HCT116 (cell line): ENCODE measurements around the gene TMEM223. TPM values are rescaled to one million over a fixed set of nuclear protein-coding genes. Genes with fewer than 3 reads are reported as not detected.

ENCODE experiments used
- ATAC-seq: fragments of 200-7000 bp; cut with Tn5 transposase; 2 replicates; pipeline ENCODE4 v1.9.1; 2020; ENCODE audit warnings: mild to moderate bottlenecking, moderate library complexity
- BruUV-seq: library from RNA; stranded (reverse); fragments of 400-500 nt; replicated peaks from 2 replicates; lab custom pipeline; 2021; lab: Mats Ljungman, UMichigan
- CTCF ChIA-PET: fragments of 300-600 bp; sonication (Branson Sonifier 250); formaldehyde crosslinking; loops from one replicate; lab custom pipeline; 2021; ENCODE audit warnings: antibody characterized with exemption; lab: Charles Lee
- POLR2A ChIA-PET: fragments of 300-600, 350-600 bp; sonication (Branson Sonifier 250); formaldehyde crosslinking; loops from one replicate; lab custom pipeline; 2021; ENCODE audit warnings: antibody characterized with exemption; lab: Charles Lee
- RAD21 ChIA-PET, 2 experiments: fragments of 300-600 bp; sonication (Branson Sonifier 250); formaldehyde crosslinking; loops; one replicate each; lab custom pipeline; 2023; ENCODE audit warnings: low total read pairs in 2 of 2; ENCODE audit not compliant: uncharacterized antibody in 2 of 2, unreplicated experiment in 2 of 2, low non-redundant PET in 1 of 2; lab: Charles Lee
- DNase-seq: peaks from one replicate; pipeline ENCODE4 v3.0.0-alpha.2; 2010; ENCODE audit warnings: low read depth, low spot score
- H2AFZ ChIP-seq: fragments of 200-600 bp; shearing (Covaris generic), sonication (generic); 2 replicates; pipeline ENCODE4 v1.6.1; 2017; ENCODE audit warnings: low read depth, mixed run types, mixed read lengths, antibody characterized with exemption, low read length; ENCODE audit not compliant: poor library complexity, severe bottlenecking
- H3K27ac ChIP-seq: 2 replicates; pipeline ENCODE4 v1.5.1; 2012; ENCODE audit warnings: low read depth, low read length
- H3K27me3 ChIP-seq: fragments of 200-600 bp; sonication (generic); 2 replicates; pipeline ENCODE4 v1.6.1; 2016; ENCODE audit warnings: mixed run types, low read length, mixed read lengths; ENCODE audit not compliant: insufficient read depth
- H3K36me3 ChIP-seq, 2 experiments: fragments of 200-500 bp in 1 of 2; fragments of 200-600 bp in 1 of 2; sonication (Bioruptor generic) in 1 of 2; sonication (generic) in 1 of 2; 2 replicates each; pipeline versions ENCODE4 v1.5.1 to v1.6.1; 2014 to 2016; ENCODE audit warnings: low read length in 2 of 2, inconsistent platforms in 1 of 2, mixed read lengths in 1 of 2, mixed run types in 1 of 2; ENCODE audit not compliant: insufficient read depth in 2 of 2, control insufficient read depth in 1 of 2
- H3K4me1 ChIP-seq, 2 experiments: fragments of 200-600 bp in 1 of 2; sonication (generic) in 1 of 2; 2 replicates each; pipeline versions ENCODE4 v1.5.1 to v1.6.1; 2012 to 2017; ENCODE audit warnings: low read length in 2 of 2, inconsistent platforms in 1 of 2, mild to moderate bottlenecking in 1 of 2, mixed read lengths in 1 of 2, mixed run types in 1 of 2, moderate library complexity in 1 of 2; ENCODE audit not compliant: insufficient read depth in 2 of 2, control insufficient read depth in 1 of 2
- H3K4me2 ChIP-seq: fragments of 200-600 bp; sonication (generic); 2 replicates; pipeline ENCODE4 v1.6.1; 2017; ENCODE audit warnings: mixed run types, low read length, mixed read lengths
- H3K4me3 ChIP-seq, 2 experiments: fragments of 200-600 bp in 1 of 2; sonication (generic) in 1 of 2; replicated peaks in 1 of 2; 2 replicates each; pipeline ENCODE4 v1.5.1; 2011 to 2016; ENCODE audit warnings: low read length in 2 of 2, control low read depth in 1 of 2, low read depth in 1 of 2, mild to moderate bottlenecking in 1 of 2, mixed read lengths in 1 of 2, mixed run types in 1 of 2
- H3K79me2 ChIP-seq: fragments of 200-600 bp; sonication (generic); 2 replicates; pipeline ENCODE4 v1.6.1; 2017; ENCODE audit warnings: mild to moderate bottlenecking, mixed run types, low read length, moderate library complexity, mixed read lengths; ENCODE audit not compliant: insufficient read depth
- H3K9ac ChIP-seq: fragments of 200-600 bp; sonication (generic); 2 replicates; pipeline ENCODE4 v1.6.1; 2016; ENCODE audit warnings: low read length, mixed read lengths
- H3K9me2 ChIP-seq: fragments of 200-600 bp; sonication (generic), shearing (Covaris generic); 2 replicates; pipeline ENCODE4 v1.6.1; 2017; ENCODE audit warnings: mixed run types, mild to moderate bottlenecking, moderate library complexity; ENCODE audit not compliant: insufficient read depth
- H3K9me3 ChIP-seq, 2 experiments: fragments of 200-500 bp in 1 of 2; fragments of 200-600 bp in 1 of 2; sonication (Bioruptor generic) in 1 of 2; sonication (generic) in 1 of 2; 2 replicates each; pipeline ENCODE4 v1.6.1; 2014 to 2017; ENCODE audit warnings: low read length in 2 of 2, mixed read lengths in 2 of 2, inconsistent platforms in 1 of 2, low read depth in 1 of 2, mild to moderate bottlenecking in 1 of 2, mixed run types in 1 of 2, moderate library complexity in 1 of 2; ENCODE audit not compliant: control insufficient read depth in 1 of 2, insufficient read depth in 1 of 2
- H4K20me1 ChIP-seq: fragments of 200-600 bp; sonication (generic), shearing (Covaris generic); 2 replicates; pipeline ENCODE4 v1.6.1; 2017; ENCODE audit warnings: mixed run types, mild to moderate bottlenecking, moderate library complexity; ENCODE audit not compliant: insufficient read depth
- ELF1 ChIP-seq: IDR thresholded peaks from 2 replicates; pipeline ENCODE4 v1.6.1; 2012; ENCODE audit warnings: low read depth, borderline replicate concordance
- EZH2phosphoT487 ChIP-seq: fragments of 200-600 bp; IDR thresholded peaks from 2 replicates; pipeline ENCODE4 v1.6.1; 2018; ENCODE audit warnings: antibody characterized with exemption, borderline replicate concordance
- JUND ChIP-seq: IDR thresholded peaks from 2 replicates; pipeline ENCODE4 v1.6.1; 2012
- POLR2A ChIP-seq: IDR thresholded peaks from 2 replicates; pipeline ENCODE4 v1.7.0; 2011; ENCODE audit warnings: borderline replicate concordance; ENCODE audit not compliant: insufficient read depth, insufficient read length; ENCODE audit errors: extremely low read depth
- POLR2AphosphoS5 ChIP-seq: IDR thresholded peaks from 2 replicates; pipeline ENCODE4 v1.6.1; 2011; ENCODE audit warnings: mild to moderate bottlenecking, low read depth, low read length, moderate library complexity
- TCF7L2 ChIP-seq: IDR thresholded peaks from 2 replicates; pipeline ENCODE4 v1.7.0; 2011; ENCODE audit warnings: borderline replicate concordance, inconsistent platforms; ENCODE audit not compliant: insufficient read depth, insufficient read length; ENCODE audit errors: extremely low read depth
- YY1 ChIP-seq: IDR thresholded peaks from 2 replicates; pipeline ENCODE4 v1.6.1; 2011; ENCODE audit warnings: low read length, low read depth, moderate library complexity, mild to moderate bottlenecking; ENCODE audit not compliant: insufficient replicate concordance; ENCODE audit errors: extremely low read depth
- ZBTB33 ChIP-seq: IDR thresholded peaks from 2 replicates; pipeline ENCODE4 v1.6.1; 2011; ENCODE audit warnings: mild to moderate bottlenecking, low read length, moderate library complexity; ENCODE audit not compliant: insufficient replicate concordance; ENCODE audit errors: extremely low read depth
- ZFX ChIP-seq: fragments of 450-650 bp; IDR thresholded peaks from 2 replicates; pipeline ENCODE4 v1.6.1; 2017
- intact Hi-C: fragments of 100-400 bp; cut with micrococcal nuclease; formaldehyde crosslinking; loops from 2 replicates; pipeline ENCODE4 v1.10.0; 2022
- total RNA-seq: library from RNA; stranded (reverse); gene quantifications from one replicate; pipeline ENCODE4 v1.2.1, GENCODE V29; 2021; ENCODE audit not compliant: unreplicated experiment

The TMEM223 gene
- total RNA-seq, 1 experiment from 2014 or later = 18.4 TPM

- Histone ChIP-seq H2AFZ (no peak within 1 kb of the TSS), H3K4me3 (peak within 1 kb of the TSS; percentile 82 to 87), H3K79me2 (peaks cover 52% of the 10 kb centered on the region), H3K27me3 (no peaks in the 10 kb centered on the region), H3K27ac (peak within 1 kb of the TSS; percentile 94), H3K9ac (peak within 1 kb of the TSS; percentile 98), H3K9me3 (no peaks in the 10 kb centered on the region), H4K20me1 (no peaks in the 10 kb centered on the region), H3K4me1 (peaks cover 8 to 36% of the 10 kb centered on the region in 2 experiments; a peak in 3 of 4 replicates), H3K4me2 (peak within 1 kb of the TSS; percentile 92), H3K36me3 (peaks cover 10 to 32% of the 10 kb centered on the region in 2 experiments), H3K9me2 (no peaks in the 10 kb centered on the region)
- ATAC-seq (peak; percentile 39), DNase-seq (peak; percentile 80)
- TF ChIP-seq ELF1 (no peak), EZH2phosphoT487 (no peak), ZFX (peak; percentile 47; the same call in 1 of the 2 replicates), POLR2A (peak; percentile 93), YY1 (peak; percentile 96), ZBTB33 (peak; percentile 4), TCF7L2 (peak; percentile 76), POLR2AphosphoS5 (peak; percentile 95), JUND (no peak)
- intact Hi-C loops = no loop called here
- ChIA-PET POLR2A (interaction anchor here (0.9 to 3.4 kb wide), 17 partner anchors 7 to 248 kb away, joined by 3 to 343 read pairs (median 28); partner anchors contain the start of genes C11orf98, CSKMT, HNRNPUL2 and NXF1), CTCF (interaction anchor here (2.9 kb wide), 1 partner anchor 444 kb away, joined by 11 read pairs; no protein-coding TSS in a partner anchor), RAD21 (no interaction called here)
- TSS peak; percentile 6 for BruUV-seq
Observed at GRCh38 chr11:62839050-62839945, 47.5 kb upstream of the TMEM223 start, which contains the start of gene WDR74. TSS of gene WDR74 (minus strand) at chr11:62839590. CDS start at chr11:62839570, 20 bp downstream.
